ENCODE data around the gene MSH2.

Gene MSH2

GRCh38 chr2:47485177-47485576, 82.2 kb downstream of the MSH2 start:
- TF ChIP-seq CTCF (IDR thresholded peaks at IDR 0.05; ENCODE audit: insufficient read depth, missing control alignments), result no peak
- DNase-seq (ENCODE audit: insufficient read length, low spot score), result no peak
- FAIRE-seq, result no peak

GRCh38 chr2:47485751-47486300, 82.9 kb downstream of the MSH2 start:
- DNase-seq (ENCODE audit: insufficient read length, low spot score) (no peak), FAIRE-seq (no peak)
- no peak for TF ChIP-seq CTCF (IDR thresholded peaks at IDR 0.05; ENCODE audit: insufficient read depth, missing control alignments)

GRCh38 chr2:47486841-47487497, 84.0 kb downstream of the MSH2 start:
- FAIRE-seq, result peak; percentile 84
- DNase-seq (ENCODE audit: insufficient read length, low spot score), result no peak
- TF ChIP-seq CTCF (IDR thresholded peaks at IDR 0.05; ENCODE audit: insufficient read depth, missing control alignments), result no peak

GRCh38 chr2:47487498-47487875, 84.5 kb downstream of the MSH2 start:
- FAIRE-seq (no peak), DNase-seq (ENCODE audit: insufficient read length, low spot score) (no peak)
- no peak for TF ChIP-seq CTCF (IDR thresholded peaks at IDR 0.05; ENCODE audit: insufficient read depth, missing control alignments)

- TF ChIP-seq CTCF (IDR thresholded peaks at IDR 0.05; ENCODE audit: insufficient read depth, missing control alignments), result no peak
- FAIRE-seq (no peak), DNase-seq (ENCODE audit: insufficient read length, low spot score) (no peak)
These were observed 86.1 kb downstream of the MSH2 start for GRCh38 chr2:47488870-47489584.

- no peak for TF ChIP-seq CTCF (IDR thresholded peaks at IDR 0.05; ENCODE audit: insufficient read depth, missing control alignments)
- DNase-seq (ENCODE audit: insufficient read length, low spot score) (no peak), FAIRE-seq (no peak)
These were observed 87.5 kb downstream of the MSH2 start for GRCh38 chr2:47490406-47490805.

All from D721Med (cell line).